Adrenal gland (tissue), 5 donors: ENCODE data around the gene ZXDC.

ENCODE experiments used
- CTCF ChIP-seq, 6 experiments: fragments of 450-650 bp in 4 of 6; fragments of 200-600 bp in 2 of 6; sonication (generic) in 1 of 6; IDR thresholded peaks; 1 replicate in 5 of 6; 2 replicates in 1 of 6; pipeline versions ENCODE4 v1.5.1 to v1.8.0; 2016 to 2021; ENCODE audit warnings: antibody characterized with exemption in 6 of 6, mild to moderate bottlenecking in 2 of 6, moderate library complexity in 1 of 6
- POLR2A ChIP-seq, 2 donors: fragments of 450-650 bp; IDR thresholded peaks; one replicate each; pipeline ENCODE4 v1.6.1; 2017; ENCODE audit warnings: antibody characterized with exemption in 2 of 2, mild to moderate bottlenecking in 2 of 2, moderate library complexity in 1 of 2
- donor health status: DM: no; HTN: no; CAD: no.

- TF ChIP-seq CTCF (IDR thresholded peaks at IDR 0.05) (no peak), POLR2A (IDR thresholded peaks at IDR 0.05) (no peak)
Measured at GRCh38 chr3:126406389-126407296, 69.0 kb downstream of the ZXDC start.
